ENCODE results near the gene ANXA5. TPM values are rescaled to one million over a fixed set of nuclear protein-coding genes. Genes with fewer than 3 reads are reported as not detected.
"Not testable (repeated sequence)": the region's sequence is repeated elsewhere in the genome, so short reads cannot be mapped to it uniquely, and the experiment has no call there.

Gene ANXA5
- 1,224 and 1,287 TPM in 2 replicates for total RNA-seq (2014; rRNA removed; shearing (Covaris generic))
- 932 and 1,082 TPM in 2 replicates for polyA plus RNA-seq (2015; cell fraction: cytosol; rRNA removed)
- polyA plus RNA-seq (2015; cell fraction: nucleus; rRNA removed): 799 and 1,073 TPM in 2 replicates

DNA sequence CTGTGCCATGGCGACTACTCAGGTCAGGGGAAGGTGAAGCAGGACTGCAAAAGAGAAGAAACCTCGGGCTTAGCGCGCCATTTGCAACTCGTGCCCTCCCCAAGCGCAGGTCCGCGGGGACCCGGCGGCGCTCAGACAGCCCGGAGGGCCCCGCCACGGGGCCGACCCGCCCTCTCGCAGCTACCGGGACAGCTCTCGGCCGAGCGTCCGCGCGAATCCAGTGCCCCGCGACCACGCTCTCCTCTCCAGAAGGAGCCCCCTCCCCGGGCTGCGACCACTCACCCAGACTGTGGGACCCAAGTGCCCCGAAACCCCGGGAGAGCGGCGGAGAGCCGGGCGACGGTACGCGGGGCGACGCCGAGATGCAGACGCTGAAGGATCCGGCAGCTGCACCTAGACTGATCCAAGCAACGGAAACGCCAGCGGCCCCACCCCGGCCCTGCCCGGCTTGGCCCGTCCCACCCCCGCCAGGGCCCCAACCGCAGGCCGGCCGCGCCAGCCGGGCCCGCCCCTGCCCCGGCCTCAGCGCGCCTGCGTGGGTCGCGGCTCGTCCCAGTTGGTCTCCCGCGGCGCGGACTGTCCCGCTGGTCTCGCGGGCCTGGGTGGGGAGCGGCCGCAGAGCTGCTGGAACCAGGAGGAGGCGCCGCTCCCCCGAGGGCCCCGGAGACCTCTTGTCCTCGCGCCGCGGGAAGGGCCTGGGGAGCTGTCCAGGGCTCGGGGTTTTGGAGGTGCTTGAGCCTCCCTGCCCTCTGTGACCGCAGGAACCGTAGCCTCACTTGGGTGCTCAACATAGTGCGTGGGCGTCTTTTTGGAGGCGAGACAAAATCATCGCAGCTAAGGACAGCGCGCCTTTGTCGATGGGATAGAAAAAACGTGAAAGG lies at the start of gene ANXA5:
Gene ANXA5, minus strand, starts transcription at position 400 of the 881 bp plus-strand sequence. Its CDS starts 391 bp downstream, at position 9.
- in situ Hi-C loops (cut with HindIII; ENCODE audit: low pct_unique_long_range_greater_than_20kb, low sequenced_read_pairs): no loop called here
- peak; percentile 86 for DNase-seq (ENCODE audit: low read depth, low spot score)

DNA sequence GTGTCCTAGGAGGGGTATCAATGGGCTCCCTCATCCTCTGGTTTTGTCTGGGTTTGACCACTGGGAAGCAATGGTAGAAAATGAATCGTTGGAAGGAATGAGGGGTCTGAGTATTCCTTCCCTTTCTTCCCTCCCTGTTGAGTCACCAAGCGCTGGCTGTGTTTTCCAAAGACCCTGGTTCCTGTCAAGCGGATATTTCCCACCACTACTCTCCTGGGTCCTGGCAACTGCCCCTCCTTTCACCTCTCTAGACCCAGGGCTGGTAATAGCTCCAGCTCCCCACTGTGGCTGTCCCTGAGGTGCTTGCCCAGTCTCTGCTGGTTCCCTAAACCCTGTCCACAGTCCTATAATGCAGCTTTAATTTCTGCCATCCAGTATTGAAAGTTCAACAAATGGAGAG lies 46.0 kb upstream of the ANXA5 start:
- no peak for DNase-seq (ENCODE audit: low read depth, low spot score)
- in situ Hi-C loops (cut with HindIII; ENCODE audit: low pct_unique_long_range_greater_than_20kb, low sequenced_read_pairs): no loop called here

DNA sequence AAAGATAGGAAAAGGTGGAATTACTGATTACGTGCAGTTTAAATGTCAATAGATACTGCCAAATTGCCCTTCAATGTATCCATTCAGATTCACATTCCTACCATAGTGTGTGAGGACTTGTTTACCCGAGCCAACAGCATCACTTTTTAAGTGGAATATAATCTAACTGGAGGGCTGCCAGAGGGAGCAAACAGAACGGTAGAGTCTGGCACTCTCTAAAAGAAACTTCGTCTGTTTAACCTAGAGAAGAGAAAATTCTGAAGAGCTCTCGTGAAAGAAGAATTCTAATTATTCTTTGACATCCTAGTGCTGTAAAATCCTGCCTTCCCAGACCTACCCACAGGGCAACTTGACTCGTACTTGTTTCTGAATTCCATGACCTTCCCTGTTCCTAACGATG lies 45.0 kb upstream of the ANXA5 start:
- in situ Hi-C loops (cut with HindIII; ENCODE audit: low pct_unique_long_range_greater_than_20kb, low sequenced_read_pairs): no loop called here
- DNase-seq (ENCODE audit: low read depth, low spot score): no peak

DNA sequence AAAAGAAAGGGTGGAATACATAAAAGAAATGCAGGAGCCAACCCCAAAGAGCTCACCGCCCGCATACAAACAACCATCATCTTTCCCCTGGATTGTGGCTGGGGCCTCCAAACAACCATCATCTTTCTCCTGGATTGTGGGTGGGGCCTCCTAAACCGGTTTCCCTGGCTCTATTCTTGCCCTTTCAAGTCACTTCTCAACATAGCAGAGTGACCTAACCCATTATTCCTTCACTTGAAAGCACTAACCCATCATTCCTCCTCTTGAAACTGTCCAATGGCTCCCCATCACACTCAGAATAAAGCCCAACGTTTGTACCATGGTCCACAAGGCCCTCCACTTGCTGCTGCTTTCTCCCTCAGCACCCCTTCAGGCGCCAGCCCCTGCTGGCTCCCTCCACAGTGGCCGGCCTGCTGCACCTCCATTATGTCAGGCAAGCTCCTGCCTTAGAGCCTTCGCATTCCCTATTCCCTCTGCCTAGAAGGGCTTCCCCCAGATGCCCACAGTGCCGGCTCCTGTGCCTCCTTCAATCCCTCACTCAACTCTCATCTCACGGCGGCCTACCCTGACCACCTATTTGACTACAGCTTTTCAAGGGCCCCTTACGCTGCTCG lies 44.1 kb upstream of the ANXA5 start:
- DNase-seq (ENCODE audit: low read depth, low spot score): no peak
- in situ Hi-C loops (cut with HindIII; ENCODE audit: low pct_unique_long_range_greater_than_20kb, low sequenced_read_pairs): no loop called here

DNA sequence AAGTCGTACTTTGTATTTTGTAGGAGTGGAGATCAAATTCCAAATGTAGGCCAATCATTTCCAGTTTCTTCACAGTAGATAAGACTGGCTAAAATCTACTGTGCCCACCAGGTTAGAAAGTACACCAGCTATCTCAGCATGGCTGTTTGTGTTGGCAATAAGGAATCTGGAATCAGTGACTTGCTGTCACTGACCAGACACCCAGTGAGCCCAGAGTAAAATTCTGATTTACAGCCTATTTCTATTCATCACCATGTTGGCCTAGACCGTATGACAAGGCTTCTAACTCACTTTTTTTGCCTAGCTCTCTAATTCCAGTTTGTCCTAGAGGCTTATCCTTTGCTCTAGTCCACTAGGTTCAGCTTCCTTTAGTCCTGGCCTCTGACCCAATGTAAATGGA lies 42.8 kb upstream of the ANXA5 start:
- DNase-seq (ENCODE audit: low read depth, low spot score): no peak
- in situ Hi-C loops (cut with HindIII; ENCODE audit: low pct_unique_long_range_greater_than_20kb, low sequenced_read_pairs): no loop called here

DNA sequence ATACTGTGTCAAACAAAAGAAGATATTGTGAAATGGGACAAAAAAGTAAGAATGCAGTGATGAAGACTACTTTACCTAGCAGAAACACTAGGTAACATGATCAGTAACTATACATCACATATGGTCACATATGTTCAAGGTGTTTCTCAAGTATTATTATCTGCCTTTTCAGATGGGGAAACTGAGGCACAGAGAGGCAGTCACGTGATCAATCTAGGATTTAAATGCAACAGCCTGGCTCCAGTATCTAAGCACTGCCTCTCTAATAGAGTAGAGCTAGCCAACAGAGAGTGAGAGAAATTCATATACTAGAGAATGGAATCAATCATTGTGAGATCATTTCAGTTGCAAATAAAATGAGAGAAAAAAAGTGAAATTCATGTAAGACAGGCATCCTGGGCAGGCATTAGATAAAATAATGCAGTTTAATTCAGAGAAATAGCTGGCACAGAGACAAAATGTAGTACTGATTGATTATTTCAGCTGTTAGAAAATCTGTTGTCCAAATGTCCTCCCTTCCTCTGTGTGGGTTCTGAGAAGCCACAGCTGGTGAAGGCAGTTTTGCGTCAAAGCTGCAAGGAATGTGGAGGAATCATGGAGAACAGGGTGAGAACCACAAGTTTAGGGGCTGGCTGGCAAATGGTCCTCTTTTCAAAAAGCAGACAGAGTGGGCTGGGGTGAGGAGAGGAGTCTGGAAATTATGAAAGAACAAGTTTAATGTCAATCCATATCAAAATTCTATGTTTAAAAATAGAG lies 42.2 kb upstream of the ANXA5 start:
- in situ Hi-C loops (cut with HindIII; ENCODE audit: low pct_unique_long_range_greater_than_20kb, low sequenced_read_pairs): no loop called here

DNA sequence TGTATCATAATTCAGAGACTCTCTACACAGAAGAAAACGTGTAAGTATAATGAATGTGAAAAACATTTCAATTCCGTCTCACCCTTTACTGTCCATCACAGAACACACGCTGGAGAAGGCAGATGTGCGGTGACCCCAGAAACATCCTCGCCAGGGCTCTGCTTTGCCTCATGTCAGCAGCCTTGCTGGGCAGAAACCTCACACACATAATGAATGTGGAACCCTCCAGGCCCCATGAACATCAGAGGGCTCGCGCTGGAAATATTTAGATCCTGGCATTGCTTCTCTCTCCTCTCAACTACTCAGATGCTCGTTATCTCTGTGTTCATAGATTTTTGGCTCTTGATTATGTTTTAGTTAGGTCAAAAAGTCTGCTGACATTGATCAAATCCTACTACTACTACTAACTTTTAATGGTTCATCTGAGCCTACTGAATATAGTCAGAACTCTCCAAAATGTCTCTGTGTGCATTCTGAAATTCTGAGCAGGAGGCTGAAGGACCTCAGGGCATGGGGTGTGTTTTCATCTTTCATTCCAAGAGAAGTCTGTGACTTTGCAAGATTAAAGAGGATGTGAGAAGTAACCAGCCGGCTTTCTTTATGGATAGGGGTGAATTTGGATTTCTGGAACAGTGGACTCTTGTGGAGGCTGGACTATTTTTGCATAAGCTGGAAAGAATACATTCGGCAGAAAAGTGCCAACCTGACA lies 41.2 kb upstream of the ANXA5 start:
- no peak for DNase-seq (ENCODE audit: low read depth, low spot score)
- in situ Hi-C loops (cut with HindIII; ENCODE audit: low pct_unique_long_range_greater_than_20kb, low sequenced_read_pairs): no loop called here

More for the DNA sequence above, 42.2 kb upstream of the ANXA5 start:
- DNase-seq (ENCODE audit: low read depth, low spot score): no peak

DNA sequence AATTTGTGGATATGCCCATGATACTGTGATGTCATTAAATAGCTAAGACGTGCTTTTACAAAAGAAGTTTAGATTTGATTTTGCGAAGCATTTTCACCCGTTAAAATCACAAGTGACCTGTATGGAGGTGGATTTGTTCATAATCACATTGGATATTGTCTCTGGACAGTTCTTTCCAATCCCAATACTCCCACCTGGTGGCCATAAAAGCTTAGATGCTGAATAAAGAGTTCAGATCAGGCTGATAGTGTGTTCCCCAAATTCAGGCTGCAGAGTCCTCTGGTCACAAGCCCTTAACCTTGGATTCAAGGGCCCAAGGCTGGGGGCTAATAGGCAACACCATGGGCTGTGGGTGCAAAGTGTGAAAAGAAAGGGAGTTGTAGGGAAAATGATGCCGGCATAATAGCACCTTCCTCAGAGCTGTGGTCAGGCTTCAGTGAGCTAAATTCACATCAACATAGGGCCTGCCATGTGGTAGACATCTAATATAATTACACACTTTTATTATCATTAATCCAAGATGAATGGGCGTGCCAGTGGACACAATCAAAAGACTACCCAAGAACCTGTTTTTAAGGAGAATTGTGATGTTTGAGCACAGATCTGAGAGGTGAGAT lies 40.1 kb upstream of the ANXA5 start:
- in situ Hi-C loops (cut with HindIII; ENCODE audit: low pct_unique_long_range_greater_than_20kb, low sequenced_read_pairs): no loop called here
- peak; percentile 74 for DNase-seq (ENCODE audit: low read depth, low spot score)

DNA sequence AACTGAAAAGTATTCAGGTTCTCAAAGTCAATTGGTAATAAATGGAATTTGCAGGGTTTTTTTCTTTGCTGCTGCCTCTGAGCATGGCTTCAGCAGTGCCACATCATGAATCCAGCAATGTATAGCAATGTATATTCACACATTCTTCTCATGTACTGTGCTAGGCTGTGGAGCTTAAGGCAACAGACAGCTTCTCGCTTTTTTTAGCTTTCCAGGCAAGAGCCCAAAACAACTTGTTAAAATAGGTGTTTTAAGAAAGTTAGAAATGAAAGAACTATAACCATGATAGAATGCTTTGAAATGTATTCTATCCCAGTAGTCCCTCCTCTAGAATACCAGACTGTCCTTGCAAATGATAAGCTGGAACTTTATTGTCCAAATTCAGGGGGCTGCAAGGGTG lies 37.8 kb upstream of the ANXA5 start:
- in situ Hi-C loops (cut with HindIII; ENCODE audit: low pct_unique_long_range_greater_than_20kb, low sequenced_read_pairs): no loop called here

DNA sequence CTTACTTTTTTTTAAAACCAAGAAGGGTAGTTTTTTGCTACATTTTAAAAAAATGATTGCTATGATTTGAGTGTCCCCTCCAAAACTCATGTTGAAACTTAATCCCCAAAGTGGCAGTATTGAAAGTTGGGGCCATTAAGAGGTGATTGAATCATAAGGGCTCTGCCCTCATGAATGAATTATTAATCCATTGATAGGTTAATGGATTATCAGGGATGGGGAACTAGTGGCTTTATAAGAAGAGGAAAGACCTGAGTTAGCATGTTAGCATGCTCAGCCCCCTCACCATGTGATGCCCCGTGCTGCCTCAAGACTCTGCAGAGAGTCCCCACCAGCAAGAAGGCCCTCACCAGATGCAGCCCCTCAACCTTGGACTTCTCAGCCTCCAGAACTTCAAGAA lies 37.2 kb upstream of the ANXA5 start:
- no peak for DNase-seq (ENCODE audit: low read depth, low spot score)
- in situ Hi-C loops (cut with HindIII; ENCODE audit: low pct_unique_long_range_greater_than_20kb, low sequenced_read_pairs): no loop called here

More for the DNA sequence above, 37.8 kb upstream of the ANXA5 start:
- no peak for DNase-seq (ENCODE audit: low read depth, low spot score)

DNA sequence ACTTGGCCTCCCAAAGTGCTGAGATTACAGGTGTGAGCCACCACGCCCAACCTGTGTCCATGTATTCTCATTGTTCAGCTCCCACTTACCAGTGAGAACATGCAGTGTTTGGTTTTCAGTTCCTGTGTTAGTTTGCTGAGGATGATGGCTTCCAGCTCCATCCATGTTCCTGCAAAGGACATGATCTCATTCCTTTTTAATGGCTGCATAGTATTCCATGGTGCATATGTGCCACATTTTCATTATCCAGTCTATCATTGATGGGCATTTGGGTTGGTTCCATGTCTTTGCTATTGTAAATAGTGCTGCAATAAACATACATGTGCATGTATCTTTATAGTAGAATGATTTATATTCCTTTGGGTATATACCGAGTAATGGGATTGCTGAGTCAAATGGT lies 33.0 kb upstream of the ANXA5 start:
- in situ Hi-C loops (cut with HindIII; ENCODE audit: low pct_unique_long_range_greater_than_20kb, low sequenced_read_pairs); DNase-seq (ENCODE audit: low read depth, low spot score): not testable (repeated sequence)

DNA sequence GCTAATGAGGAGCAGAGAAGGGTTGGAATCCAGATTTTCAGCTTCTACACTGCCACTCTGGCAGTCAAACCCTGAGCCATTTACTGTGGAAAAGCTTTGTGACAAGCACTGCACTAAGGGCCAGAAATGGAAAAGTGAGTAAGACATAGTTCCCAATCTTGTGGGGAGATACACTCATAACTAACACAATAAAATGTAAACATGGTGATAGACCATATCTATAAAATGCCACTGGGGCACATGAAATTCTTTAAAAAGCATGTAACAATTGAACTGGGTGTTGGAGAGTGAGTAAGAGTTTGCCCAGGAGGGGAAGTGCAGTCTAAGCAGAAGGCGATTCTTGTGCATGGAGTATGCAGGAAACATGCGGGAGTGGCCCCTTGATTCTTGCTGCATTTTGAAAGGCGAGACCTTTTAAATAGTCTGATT lies 32.0 kb upstream of the ANXA5 start:
- no peak for DNase-seq (ENCODE audit: low read depth, low spot score)
- in situ Hi-C loops (cut with HindIII; ENCODE audit: low pct_unique_long_range_greater_than_20kb, low sequenced_read_pairs): no loop called here

DNA sequence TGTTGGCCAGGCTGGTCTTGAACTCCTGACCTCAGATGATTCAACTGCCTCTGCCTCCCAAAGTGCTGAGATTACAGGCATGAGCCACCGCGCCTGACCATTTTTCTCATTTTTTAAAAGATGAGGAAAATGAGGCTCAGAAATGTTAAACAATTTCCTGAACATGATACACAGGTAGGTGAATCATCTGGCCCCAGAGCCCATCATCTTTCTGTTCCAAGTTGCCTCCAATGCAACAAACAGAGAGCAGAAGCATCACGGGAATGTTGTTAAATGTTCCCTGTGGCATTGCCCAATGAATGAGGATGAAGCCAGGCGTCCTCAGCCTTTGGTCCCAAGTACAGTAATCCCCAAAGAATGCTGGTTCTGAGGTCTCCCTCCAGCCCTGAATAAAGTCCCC lies 31.3 kb upstream of the ANXA5 start:
- DNase-seq (ENCODE audit: low read depth, low spot score): no peak
- in situ Hi-C loops (cut with HindIII; ENCODE audit: low pct_unique_long_range_greater_than_20kb, low sequenced_read_pairs): no loop called here

DNA sequence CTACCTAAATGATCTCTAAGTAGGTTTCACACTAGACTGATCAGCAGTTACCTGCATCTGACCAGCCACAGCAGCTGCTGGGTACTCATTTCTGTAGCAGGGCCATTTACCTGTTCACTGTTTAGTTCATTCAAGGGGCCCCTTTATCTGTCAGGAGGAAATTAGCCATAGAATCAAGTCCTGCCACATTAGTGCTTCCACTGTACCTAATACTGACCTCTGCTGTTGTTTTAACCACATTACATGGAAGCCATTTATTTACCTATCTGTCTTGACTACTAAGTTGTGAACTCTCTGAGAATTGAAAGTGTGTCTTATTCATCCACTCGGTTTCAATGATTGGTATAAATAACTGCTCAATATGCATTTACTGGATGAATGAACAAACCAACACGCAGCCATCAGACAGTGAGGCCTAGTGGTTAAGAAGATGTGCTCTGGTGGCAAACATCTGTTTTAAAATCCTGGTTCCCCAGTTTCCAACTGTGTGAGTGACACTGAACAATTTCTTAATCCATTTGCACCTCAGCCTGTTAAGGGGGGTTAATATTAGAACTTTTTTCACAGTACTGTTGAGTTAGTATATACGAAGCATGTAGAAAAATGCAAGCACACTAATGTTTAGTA lies 30.0 kb upstream of the ANXA5 start:
- DNase-seq (ENCODE audit: low read depth, low spot score): peak; percentile 85
- in situ Hi-C loops (cut with HindIII; ENCODE audit: low pct_unique_long_range_greater_than_20kb, low sequenced_read_pairs): no loop called here

DNA sequence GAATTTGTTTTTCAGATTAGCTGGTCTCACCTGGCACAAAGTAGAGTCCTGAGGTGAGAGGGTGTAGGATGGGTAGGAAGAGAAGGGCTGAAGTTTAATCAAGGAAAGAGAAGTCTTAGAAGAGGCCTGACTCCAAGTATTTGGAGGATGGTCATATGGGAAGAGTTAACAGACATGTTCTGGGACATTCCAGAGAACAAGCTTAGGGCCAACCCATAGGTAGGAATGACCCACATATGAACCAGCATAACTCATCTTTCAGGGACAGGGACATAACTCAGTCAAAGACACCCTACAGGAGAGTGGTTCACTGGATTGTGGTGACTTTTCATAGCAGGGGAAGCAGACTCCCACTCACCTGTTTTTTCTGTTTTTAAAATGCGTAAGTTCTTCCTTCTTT lies 27.9 kb upstream of the ANXA5 start:
- DNase-seq (ENCODE audit: low read depth, low spot score): no peak
- in situ Hi-C loops (cut with HindIII; ENCODE audit: low pct_unique_long_range_greater_than_20kb, low sequenced_read_pairs): no loop called here

DNA sequence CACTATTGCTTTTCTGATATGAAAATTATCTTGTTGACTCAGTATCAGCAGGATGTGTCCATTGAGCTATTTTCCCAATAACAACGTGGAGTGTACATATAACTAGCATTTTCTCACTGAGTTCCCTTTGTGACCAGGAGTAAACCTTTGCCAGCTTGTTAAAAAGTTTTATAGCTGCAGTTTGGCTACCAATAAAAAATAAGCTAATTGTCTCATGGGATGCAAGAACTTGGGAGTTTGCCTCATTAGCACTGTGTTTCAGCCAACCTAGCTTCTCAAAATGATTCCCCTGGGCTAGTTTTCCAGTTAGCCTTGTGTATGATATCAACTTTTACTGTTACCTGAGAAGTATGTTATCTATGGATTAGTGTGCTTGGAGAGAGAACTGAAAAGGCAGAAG lies 24.9 kb upstream of the ANXA5 start:
- in situ Hi-C loops (cut with HindIII; ENCODE audit: low pct_unique_long_range_greater_than_20kb, low sequenced_read_pairs): no loop called here
- DNase-seq (ENCODE audit: low read depth, low spot score): no peak

DNA sequence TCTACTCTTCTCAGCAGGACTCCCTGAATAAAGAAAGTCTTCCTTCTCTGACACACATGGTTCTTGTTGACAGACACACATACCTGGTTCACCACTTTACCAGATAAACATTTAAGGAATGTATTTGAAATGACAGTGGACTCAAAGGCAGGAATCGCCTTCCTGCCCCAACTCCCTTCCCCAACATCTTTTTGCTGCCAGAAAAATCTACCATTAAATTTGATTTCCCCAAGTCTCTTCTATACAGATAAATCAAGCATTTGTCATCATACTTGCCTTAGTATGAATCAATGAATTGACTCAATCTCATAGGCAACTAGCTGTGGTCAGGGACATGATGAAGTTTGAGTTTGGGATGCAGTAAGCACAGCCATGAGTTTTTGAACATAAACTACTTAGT lies 23.3 kb upstream of the ANXA5 start:
- in situ Hi-C loops (cut with HindIII; ENCODE audit: low pct_unique_long_range_greater_than_20kb, low sequenced_read_pairs): no loop called here
- no peak for DNase-seq (ENCODE audit: low read depth, low spot score)

All from SK-MEL-5 (cell line).